HL-60/S4 (cell line): ENCODE measurements around the gene SLC2A2.

Experiments used
- in situ Hi-C: fragments of 300-500 bp; cut with MboI; formaldehyde crosslinking; loops from 2 replicates; pipeline ENCODE4 v1.14.3; 2022; ENCODE audit warnings: low sequenced_read_pairs

The SLC2A2 gene

DNA sequence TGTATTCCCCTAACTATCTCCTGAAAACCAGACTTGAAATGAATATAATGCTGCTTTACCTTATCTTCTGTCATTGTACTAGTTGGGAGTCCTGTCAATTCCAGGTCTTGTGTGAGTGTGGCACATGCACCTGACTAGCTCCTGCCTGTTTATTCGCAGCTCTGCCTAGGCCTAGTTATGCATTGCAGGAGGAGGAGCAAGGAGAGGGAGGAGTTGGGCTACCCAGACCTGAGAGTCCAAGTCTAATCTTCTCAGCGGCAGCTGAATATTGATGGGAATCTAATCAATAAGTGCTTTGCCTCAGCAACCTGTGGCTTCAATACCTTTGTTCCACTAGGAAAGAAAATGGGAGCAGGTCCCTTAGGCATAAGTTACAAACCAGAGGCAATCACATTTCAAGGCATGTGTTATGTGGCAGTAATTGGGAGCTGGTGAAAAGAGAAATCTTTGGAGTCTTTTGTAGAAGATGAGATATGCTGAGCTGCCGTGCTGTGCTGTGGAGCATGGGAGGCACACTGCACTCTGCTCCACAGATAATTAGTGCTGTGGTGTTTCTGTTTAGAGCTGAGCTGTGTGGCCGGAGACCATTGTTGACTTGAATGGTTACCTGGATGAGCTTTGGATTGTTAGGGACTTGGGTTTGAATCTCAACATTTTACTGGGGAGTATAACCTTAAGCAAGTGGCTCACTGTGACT lies at the start of gene SLC2A2:
Gene SLC2A2 (minus strand): TSS at position 124 of the 697 bp plus-strand sequence. CDS start 50 bp downstream, at position 74.
- in situ Hi-C loops: no loop called here

DNA sequence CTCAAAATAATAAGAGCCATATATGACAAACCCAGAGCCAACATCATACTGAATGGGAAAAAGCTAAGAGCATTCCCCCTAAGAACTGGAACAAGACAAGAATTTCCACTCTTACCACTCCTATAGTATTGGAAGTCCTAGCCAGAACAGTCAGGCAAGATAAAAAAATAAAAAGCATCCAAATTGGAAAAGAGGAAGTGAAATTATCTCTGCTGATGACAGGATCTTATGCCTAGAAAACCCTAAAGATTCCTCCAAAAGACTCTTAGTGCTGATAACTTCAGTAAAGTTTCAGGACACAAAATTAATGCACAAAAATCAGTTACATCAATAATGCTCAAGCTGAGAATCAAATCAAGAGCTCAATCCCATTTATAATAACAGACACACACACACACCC lies 45.9 kb upstream of the SLC2A2 start:
- in situ Hi-C loops: no loop called here

DNA sequence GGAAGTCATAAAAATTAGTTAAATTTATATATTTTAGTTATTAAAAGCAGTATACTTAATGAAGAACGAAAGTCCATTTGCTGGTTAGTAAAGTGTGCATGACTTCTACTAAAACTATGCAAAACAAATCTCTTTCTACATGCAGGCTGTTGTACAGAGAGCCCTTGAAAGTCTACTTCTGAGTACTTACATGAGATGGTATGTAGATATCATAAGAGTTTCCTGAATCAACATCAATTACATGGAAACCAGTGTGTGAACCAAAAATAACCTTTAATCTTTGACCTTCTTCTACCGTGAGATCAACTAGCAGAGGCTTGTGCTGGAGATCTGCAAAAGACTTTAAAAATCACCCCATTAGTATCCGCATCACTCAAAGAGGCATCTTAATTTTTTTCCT lies 42.1 kb upstream of the SLC2A2 start:
- in situ Hi-C loops: no loop called here

DNA sequence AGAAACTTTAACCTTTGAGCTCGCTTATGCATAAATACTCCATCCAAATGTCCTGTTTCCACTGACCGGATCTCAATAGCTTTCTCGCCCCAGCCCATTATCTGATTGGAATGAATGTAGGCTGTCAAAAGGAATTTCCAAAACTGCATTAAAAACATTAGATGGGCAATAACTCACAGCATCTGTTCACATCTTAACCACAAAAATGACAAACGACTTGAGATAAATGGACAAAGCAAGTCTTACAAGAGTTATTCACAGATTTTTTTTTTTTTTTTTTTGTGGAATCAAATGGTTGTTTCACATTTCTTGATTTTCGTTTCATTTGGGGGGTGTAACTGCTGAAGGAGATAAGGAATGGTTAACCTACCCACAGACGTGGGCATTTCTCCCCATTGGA lies 39.7 kb upstream of the SLC2A2 start:
- in situ Hi-C loops: no loop called here

DNA sequence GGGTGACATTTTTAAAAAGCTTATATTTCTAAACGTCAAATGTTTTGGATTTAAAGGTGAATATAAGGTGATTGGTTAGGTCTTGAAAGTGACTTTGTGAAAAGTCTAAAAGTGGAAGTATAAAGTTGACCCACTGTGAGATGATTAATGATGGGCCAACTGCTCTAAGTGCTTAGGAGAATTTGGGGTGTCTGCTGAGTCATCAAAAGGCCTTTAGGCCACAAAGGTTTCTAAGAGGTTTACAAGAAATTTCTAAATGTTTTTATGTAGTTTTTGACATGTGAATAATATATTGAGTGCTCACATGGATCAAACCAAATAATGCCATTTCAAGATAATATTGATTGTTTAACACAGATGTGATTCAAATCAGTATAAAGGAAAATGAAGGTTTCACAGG lies 39.2 kb upstream of the SLC2A2 start:
- in situ Hi-C loops: no loop called here

DNA sequence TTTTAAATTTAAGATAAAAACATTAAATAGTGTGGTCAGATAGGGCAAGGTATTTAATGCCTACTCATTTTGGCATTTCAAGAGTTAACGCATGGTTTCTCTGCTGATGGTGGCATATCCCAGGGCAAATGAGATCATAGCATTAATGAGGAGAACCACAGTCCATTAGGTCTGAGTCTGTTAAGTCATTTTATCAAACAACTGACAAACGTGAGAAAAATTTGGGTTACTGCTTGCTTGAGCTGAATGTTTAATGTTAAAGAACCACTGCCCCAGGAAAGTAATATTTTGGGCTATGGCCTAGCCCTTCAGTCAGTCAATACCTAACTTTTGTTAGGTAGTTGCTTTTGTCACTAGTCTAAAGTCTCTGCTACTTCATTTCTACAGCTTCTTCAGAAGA lies 37.9 kb upstream of the SLC2A2 start:
- in situ Hi-C loops: no loop called here

DNA sequence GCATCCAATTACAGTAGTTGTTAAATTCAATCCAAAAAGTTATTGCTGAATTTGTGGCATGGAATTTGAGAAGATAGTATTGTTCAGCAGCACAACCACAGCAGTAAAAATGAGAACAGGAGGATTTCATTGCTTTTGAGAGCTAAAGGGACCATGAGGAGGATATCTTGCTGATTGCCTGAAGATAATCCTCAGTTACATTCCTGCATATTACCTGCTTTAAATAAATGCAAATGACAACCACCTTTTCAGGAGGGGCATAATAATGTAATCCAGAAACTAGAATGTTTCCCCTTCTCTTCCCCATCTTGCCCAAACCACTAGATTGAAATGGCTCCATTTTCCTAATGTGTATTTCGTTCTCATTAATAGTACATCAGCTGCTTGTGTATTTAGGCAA lies 35.2 kb upstream of the SLC2A2 start:
- in situ Hi-C loops: no loop called here

DNA sequence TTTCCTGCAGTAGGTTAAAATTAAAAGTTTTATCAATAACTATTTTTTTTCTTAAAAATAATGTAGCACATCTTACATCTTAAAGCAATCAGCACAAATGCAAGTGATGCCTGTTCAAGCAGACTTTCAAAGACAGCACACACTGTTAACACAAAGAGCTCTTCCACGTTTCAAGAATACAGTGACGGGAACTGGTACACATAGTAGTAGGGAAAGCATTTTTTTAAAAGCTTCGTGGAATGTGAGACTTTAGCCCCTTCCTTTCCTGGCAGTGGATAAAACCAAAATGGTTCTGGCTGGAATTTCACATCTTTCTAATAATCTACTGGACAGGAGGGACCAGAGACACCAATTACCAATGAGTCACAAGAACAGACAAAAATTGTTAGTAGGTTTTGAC lies 33.5 kb upstream of the SLC2A2 start:
- in situ Hi-C loops: no loop called here

DNA sequence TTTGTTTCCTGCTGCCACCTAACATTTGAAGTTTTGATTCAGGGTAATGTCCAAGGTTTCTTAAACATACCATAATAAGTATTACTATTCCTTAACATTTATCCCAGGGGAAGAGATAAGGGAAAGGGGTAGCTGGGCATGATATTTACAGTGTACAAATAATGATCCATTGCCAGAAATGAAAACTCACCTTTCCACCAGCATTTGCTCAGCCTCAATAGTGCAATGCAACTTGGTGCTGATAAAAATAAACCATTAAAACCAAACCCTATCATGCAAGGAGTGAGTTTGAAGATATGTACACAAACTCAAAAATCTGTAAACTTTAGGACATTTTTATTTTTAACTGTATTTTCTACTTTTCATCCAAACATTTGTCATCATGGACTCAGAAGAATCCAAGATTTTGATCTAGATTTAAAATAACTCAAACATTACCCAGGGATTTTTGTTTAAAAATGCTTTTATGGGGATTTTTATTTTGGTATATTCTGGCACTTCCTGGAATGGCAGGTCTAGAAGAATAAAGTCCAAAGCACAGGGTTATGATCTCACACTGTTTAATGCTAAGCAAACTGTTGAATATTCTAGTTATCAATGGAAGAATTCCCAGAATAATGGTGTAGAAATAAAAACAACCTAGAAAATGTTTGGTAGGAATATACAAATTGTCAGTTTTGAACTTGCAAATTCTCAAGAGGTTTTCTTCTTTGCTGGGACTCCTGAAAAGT lies 32.5 kb upstream of the SLC2A2 start:
- in situ Hi-C loops: no loop called here

DNA sequence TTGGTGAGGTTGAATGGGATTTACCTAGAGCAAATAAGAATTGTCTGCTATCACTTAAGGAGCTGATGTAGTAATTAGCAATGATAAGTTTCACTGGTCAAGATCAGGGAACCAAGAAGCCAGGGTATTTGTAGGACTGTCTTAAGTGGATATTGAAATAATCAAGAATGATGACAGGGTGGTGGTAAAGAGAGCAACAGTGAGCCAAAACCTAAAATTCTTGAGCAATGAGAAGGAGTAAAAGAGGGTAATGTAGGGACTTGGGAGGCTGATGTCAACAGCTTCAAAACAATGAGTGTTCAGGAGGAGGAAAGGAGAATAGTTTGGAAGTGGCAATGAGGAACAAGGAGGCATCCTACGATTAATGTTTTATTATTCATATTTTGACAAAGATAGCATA lies 31.5 kb upstream of the SLC2A2 start:
- in situ Hi-C loops: no loop called here

DNA sequence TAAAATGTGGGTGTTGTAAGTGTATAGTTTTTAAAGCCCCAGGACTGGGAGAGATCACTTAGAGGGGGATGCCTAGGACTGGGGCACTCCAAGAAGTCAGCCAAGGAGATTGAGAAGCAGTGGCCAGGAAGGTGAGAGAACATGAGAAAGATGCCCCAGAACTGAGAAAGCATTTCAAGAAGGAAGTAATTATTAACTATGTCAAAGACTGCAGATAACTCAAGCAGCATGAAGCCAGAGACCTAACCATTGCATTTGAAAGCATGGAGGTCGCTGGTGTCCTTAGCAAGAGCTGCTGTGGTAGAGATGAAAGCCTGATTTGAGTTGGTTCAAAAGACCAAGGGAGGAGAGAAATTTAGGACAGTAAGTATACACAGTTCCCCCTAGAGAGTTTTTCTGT lies 30.6 kb upstream of the SLC2A2 start:
- in situ Hi-C loops: no loop called here

DNA sequence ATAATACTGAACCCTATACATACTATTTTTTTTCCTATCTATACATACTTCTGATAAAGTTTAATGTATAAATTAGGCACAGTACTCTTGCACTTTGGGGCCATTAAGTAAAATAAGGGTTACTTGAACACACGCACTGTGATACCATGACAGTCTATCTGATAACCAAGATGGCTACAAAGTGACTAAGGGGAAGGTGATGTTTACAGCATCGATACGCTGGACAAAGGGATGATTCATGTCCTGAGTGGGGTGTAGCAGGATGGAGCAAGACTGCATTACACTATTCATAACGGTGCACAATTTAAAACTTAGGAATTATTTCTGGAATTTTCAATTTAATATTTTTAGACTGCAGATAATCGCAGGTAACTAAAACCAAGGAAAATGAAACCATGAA lies 30.0 kb upstream of the SLC2A2 start:
- in situ Hi-C loops: no loop called here

DNA sequence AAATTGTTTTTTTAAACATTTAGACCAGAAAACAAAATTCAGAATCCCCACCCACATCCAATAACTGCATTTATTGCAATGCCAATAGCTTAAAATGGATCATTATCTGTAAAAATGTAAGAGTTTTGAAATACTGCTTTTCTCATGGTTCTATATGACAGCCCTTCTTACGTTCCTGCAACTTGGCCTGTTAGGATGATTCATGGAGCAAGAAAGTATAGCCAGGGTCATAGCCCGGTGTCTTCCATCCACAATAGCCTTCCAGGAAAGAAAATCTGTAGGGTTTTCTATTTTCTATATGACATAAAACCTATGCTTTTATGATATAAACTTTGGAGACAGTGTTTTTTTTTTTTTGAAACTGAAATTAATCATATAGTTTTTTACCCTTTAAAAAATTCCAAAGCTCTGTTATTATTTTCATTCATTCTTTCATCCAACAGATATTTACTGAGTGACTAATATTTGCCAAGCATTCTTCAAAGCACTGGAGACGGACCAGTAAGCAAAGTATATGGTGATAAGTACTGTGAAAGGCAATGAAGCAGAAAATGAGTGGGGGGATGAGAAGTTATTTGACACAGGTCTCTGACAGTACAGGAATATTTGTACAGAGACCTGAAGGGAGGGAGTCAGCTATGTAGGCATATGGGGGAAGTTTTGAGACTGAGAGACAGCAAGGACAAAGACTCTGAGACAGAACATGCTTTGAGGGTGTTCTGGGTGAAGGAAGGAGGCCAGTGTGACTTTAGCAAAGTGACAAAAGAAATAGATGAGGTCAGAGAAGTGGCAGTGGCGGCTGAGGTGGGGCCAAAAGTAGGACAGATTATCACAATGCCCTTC lies 29.0 kb upstream of the SLC2A2 start:
- in situ Hi-C loops: no loop called here

DNA sequence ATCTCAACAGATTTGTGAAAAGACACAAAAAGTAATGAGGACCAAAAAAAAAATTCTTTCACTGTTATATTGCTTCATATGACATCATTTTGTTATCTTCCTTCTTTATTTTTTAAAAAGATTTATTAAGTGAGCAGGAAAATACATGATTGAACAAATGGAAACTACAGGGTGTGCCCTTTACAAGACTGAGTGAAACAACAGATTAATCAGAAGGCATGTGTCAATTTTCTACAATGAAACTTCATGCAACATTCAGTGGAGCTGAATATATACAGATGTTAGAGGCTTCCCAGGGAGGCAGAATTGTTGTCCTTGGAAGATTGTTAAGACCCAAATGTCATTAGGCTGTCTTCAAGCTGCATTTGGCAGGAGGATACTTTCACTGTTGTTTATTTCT lies 28.4 kb upstream of the SLC2A2 start:
- in situ Hi-C loops: no loop called here

DNA sequence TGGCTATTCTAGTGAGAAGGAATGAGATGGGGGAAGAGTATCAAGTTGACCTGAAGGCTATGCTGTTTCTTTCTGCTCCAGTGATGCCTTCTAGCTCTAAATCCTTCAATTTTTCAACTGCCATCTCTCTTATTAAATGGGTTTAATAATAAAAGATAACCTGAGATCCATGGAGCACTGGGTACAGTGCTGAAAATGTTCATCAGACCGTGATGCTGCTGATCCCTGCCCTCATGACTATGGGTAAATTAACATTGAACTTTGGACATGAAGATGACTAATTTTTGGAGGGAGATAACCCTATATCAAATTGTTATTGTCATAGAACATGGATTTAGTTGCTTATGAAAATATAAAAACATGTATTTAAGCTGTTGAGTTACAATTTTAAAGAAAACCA lies 27.7 kb upstream of the SLC2A2 start:
- in situ Hi-C loops: no loop called here

DNA sequence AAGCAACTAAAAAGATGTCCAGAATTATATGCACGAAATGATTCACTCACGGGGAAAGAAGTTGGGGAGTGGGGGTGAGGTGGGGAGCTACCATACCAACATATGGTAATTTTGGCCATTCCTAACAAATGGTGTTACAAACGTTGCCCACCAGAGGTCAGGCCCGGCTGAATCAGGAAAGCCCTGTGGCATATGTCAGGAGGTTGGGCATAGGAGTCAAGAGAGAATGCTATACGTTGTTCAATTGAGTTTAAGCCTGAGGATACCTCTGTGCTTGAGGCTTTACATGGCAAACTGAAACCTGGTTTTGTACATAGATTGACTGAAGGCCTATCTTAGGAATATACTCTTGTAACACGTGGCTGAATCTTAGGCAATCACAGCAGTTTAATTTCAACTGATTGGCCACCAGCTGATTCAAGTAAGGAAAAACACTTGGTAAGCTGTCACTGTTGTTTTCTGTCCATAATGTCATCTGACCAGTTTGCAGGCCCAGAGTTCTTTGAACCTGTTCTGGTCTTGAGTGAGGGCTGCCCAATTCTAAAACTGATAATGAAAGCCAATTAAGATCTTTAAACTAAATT lies 23.4 kb upstream of the SLC2A2 start:
- in situ Hi-C loops: no loop called here

DNA sequence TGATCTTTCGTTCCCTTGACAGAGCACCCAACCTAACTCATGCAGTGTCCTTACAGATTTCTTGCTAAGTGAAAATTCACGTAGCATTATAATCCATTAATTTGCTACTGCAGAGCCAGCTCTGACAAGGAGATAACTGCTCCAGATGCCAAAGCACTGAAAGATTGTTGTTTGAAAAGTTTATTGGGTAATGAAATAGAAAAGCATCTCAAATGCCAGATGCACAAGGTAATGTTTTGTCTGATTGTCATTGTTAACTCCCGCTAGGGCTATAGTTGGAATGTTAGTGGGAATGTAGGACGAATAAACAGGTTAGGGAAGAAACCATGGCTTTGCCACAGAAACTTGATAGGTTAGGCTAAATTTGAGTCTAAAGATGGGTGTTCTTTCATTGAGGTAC lies 20.2 kb upstream of the SLC2A2 start:
- in situ Hi-C loops: no loop called here

DNA sequence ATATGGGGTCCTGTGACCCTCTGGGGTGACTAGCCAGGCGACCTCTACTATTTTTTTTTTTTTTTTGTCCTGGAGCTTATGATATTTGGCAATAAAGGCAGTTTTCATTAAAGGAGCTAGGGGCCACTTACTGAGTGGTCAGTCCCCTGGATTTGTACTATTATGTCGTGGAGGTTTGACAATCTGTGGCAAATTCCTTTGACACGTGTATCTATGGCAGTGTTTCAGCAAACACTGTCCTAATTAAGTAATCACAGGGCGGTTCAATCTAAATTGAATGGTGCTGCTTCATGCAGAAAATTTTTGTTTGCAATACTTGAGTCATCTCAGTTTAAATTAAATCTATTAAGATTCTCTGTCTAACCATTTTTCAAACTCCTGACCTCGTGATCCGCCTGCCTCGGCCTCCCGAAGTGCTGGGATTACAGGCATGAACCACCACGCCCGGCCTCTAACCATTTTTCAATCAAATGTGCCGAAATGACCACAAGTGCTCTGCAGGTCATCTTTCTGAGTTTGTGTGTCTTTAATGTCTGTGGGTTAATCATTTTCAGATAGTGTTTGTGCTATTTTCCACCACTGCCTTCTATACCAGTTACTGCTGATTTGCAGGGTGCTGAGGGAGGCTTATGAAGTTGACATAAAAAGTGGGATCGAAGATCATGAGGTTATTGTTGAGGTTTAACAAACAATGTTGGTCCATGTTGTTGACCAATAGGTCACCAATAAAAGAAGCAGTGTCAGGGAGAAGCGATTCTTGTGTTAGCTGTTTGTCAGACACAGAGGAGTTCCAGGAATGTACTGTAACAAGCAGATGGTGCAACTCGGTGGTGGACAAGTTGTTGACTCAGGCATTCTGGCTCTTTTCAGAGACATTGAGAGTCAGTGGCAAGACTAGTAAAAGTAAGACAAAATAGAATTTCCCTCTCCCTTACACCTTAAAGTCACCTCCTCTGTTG lies 18.6 kb upstream of the SLC2A2 start:
- in situ Hi-C loops: no loop called here

DNA sequence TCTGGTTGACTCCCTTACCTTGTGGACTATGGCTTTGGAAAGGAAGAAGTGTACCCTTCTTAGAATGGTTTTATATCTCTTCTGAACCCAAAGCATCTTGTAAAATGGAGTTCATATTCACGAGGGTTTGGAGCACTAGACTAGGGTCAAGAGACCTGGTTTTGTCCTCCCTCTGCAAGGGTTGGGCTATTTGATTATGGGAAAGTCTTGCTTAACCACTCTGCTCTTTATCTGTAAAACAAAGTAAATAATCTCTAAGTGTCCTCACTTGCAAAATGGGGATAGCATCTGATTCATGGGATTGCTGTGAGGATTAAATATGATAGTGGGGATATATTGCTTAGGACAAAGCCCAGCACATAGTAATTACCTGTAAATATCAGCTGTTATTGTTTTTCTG lies 17.9 kb upstream of the SLC2A2 start:
- in situ Hi-C loops: no loop called here

DNA sequence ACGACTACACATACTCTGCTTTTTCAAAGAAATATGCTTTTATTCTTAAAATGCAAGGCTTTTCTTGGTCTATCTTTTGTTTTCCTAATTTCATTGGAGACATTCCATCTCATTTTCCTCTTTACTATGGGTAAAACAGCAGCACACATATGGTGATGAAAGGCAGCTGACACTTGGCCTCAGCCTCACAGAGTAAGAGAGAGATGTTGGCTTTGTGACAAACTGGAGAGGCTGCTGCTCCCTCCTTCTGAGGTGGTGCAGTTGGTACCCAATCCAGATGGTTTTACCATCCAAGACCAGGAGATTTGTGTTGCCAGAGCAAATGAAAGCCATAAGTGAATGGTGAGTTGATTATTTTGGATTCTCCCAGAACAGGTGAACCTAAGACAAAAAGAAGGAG lies 13.2 kb upstream of the SLC2A2 start:
- in situ Hi-C loops: no loop called here
